ENCODE measurements around the gene TTC39C. TPM values are rescaled to one million over a fixed set of nuclear protein-coding genes. Genes with fewer than 3 reads are reported as not detected.

The TTC39C gene
- total and polyA plus RNA-seq, 10 donors = 15.4 to 52.3 (median 29.3) TPM

GRCh38 chr18:24078391-24078790 is 63.8 kb downstream of the TTC39C start:
- DNase-seq = no peak
- intact Hi-C loops (cut with DNase I; ENCODE audit: low total_unique reads) = no loop called here
- Histone ChIP-seq H3K36me3 (peaks cover 0 to 48% (median 11%) of the 10 kb centered on the region in 6 donors), H3K9me3 (no peaks in the 10 kb centered on the region), H3K4me1 (peaks cover 0 to 17% (median 2%) of the 10 kb centered on the region in 6 donors), H3K27ac (no peak overlapping the region), H3K27me3 (replicated peaks in 1 of 7) (no peaks in the 10 kb centered on the region), H3K4me3 (no peak overlapping the region)
- TF ChIP-seq CTCF (IDR thresholded peaks at IDR 0.05 in 8 of 11, conservative IDR thresholded peaks at IDR 0.05 in 3 of 11) = no peak
- WGBS, 5 donors = 84 to 95% (median 88%) methylated on average over 7 of the region's 7 CpGs

GRCh38 chr18:24080861-24081260 is 66.3 kb downstream of the TTC39C start:
- Histone ChIP-seq H3K36me3 (peaks cover 0 to 61% (median 15%) of the 10 kb centered on the region in 6 donors), H3K4me1 (peaks cover 0 to 10% (median under 1%) of the 10 kb centered on the region in 6 donors), H3K27ac (no peak overlapping the region), H3K9me3 (no peaks in the 10 kb centered on the region), H3K4me3 (no peak overlapping the region), H3K27me3 (replicated peaks in 1 of 7) (no peaks in the 10 kb centered on the region)
- TF ChIP-seq CTCF (IDR thresholded peaks at IDR 0.05 in 8 of 11, conservative IDR thresholded peaks at IDR 0.05 in 3 of 11) = no peak
- TF ChIP-seq POLR2AphosphoS5 (IDR thresholded peaks at IDR 0.05) = no peak
- no peak for TF ChIP-seq POLR2A (IDR thresholded peaks at IDR 0.05)
- no peak for DNase-seq
- WGBS, 5 donors = 81 to 89% (median 85%) methylated on average over 7 of the region's 7 CpGs
- intact Hi-C loops (cut with DNase I; ENCODE audit: low total_unique reads) = no loop called here

GRCh38 chr18:24083550-24083949 is 69.0 kb downstream of the TTC39C start:
- no peak for DNase-seq
- H3K27me3 ChIP-seq (replicated peaks in 1 of 7) = no peaks in the 10 kb centered on the region
- no peak overlapping the region for H3K27ac ChIP-seq
- WGBS, 5 donors = 88 to 95% (median 90%) methylated on average over 3 of the region's 3 CpGs
- no peaks in the 10 kb centered on the region for H3K9me3 ChIP-seq
- peaks cover 0 to under 1% (median 0%) of the 10 kb centered on the region in 6 donors for H3K4me1 ChIP-seq
- intact Hi-C loops (cut with DNase I; ENCODE audit: low total_unique reads) = no loop called here
- no peak for TF ChIP-seq POLR2A (IDR thresholded peaks at IDR 0.05)
- TF ChIP-seq CTCF (IDR thresholded peaks at IDR 0.05 in 8 of 11, conservative IDR thresholded peaks at IDR 0.05 in 3 of 11) = no peak
- TF ChIP-seq POLR2AphosphoS5 (IDR thresholded peaks at IDR 0.05) = no peak
- H3K36me3 ChIP-seq = peaks cover 0 to 79% (median 15%) of the 10 kb centered on the region in 6 donors
- no peak overlapping the region for H3K4me3 ChIP-seq

GRCh38 chr18:24086082-24086481 is 71.5 kb downstream of the TTC39C start:
- Histone ChIP-seq H3K4me1 (peaks cover 0 to 10% (median 0%) of the 10 kb centered on the region in 6 donors), H3K4me3 (no peak overlapping the region), H3K9me3 (no peaks in the 10 kb centered on the region), H3K27ac (no peak overlapping the region), H3K36me3 (peaks cover 0 to 76% (median 10%) of the 10 kb centered on the region in 6 donors), H3K27me3 (replicated peaks in 1 of 7) (no peaks in the 10 kb centered on the region)
- no peak for DNase-seq
- TF ChIP-seq POLR2AphosphoS5 (IDR thresholded peaks at IDR 0.05) (no peak), CTCF (IDR thresholded peaks at IDR 0.05 in 8 of 11, conservative IDR thresholded peaks at IDR 0.05 in 3 of 11) (no peak), POLR2A (IDR thresholded peaks at IDR 0.05) (no peak)
- intact Hi-C loops (cut with DNase I; ENCODE audit: low total_unique reads) = no loop called here
- WGBS, 5 donors = 73 to 85% (median 76%) methylated on average over 5 of the region's 5 CpGs
